SW480 (cell line): Measurements from ENCODE around the gene ZNF319.

Experiments used
- DNase-seq: peaks from one replicate; pipeline ENCODE4 v3.0.0-alpha.2; 2016; ENCODE audit warnings: low spot score

Gene ZNF319

GRCh38 chr16:58036943-58037342 lies 36.5 kb upstream of the ZNF319 start:
- DNase-seq: no peak

- no peak for DNase-seq
Observed at GRCh38 chr16:58035356-58036170, 35.1 kb upstream of the ZNF319 start.

DNA sequence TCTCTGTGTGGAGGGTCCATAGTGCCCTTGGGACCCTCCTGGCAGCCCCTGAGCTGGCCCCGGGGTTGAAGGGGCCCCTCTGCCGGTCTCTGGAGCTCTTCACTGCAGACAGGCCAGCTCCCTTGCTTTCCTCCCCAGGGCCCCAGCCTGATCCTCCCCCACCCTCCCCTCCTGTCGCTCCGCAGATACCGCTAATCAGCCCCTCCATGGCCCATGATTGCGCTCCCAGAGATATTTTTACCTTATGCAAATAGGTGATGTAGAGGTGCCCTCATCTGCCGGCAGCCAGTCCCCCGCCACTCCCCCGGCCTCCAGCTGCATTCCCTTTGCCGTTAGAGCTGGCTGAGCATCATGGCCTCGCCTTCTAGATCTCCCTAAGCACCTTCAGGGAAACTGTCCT lies 34.3 kb upstream of the ZNF319 start:
- DNase-seq: no peak

GRCh38 chr16:58034128-58034685 lies 33.7 kb upstream of the ZNF319 start:
- no peak for DNase-seq

DNA sequence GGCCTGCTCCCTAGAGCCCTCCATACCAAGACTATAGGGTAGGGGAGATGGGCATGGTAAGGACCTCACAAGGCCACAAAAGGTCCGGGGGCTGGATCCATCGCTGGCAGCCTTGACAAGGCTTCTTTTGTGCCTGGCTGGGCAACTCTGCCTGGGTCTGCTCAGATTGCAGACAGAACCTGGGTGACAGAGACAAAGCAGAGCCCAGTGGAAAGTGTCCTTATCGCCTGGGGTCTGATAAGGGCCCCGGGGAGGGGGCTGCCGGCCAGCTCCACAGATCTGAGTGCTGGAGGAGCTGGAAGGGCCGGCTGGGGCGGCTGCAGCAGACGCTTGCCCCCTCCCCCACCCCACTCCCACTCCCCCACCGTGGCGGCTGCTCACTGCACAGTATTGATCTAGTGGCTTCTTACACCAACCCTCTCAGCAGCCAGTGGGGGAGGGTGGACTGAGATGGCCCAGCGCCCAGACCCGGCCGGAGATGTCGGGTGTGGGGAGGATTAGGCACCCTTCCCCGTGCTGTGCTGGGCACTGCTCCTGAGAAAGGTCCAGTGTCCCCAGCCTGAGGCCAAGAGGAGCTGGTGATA lies 32.3 kb upstream of the ZNF319 start:
- DNase-seq: no peak

DNA sequence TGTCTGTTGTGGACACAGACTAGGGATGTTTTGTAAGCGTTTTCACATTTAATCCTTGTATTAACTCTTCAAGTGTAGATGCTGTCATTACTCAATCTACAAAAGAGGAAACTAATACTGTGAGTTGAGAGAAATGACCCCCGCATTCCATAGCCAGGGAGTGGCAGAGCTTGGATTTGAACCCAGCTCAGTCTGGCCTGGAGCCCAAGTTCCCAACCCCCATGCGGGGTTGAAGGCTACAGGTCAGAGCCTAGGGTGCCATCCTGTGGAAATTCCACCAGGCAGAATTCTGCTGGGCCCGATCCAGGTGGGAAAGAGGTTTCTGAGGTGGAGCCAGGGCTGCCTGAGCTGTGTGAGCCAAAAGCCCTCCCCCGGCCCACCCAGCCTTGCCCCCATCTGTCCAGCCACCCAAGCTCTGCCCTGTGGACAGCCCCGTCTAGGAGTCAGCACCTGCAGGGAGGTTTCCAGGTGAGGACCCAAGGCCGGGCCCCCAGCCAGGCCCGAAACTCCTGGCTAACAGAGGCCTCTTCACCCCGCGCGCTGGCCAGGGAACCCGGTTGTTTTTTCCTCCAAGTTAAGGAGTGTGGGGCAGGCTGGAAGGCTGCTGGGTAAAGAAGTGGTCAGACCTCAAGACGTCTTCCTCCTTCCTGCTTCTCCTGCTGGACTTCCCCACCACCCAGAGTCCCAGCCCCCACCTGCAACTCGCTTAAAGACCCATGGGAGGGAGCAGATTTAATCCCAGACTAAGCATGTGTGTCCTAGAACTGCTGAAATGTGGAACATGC lies 30.7 kb upstream of the ZNF319 start:
- no peak for DNase-seq

DNA sequence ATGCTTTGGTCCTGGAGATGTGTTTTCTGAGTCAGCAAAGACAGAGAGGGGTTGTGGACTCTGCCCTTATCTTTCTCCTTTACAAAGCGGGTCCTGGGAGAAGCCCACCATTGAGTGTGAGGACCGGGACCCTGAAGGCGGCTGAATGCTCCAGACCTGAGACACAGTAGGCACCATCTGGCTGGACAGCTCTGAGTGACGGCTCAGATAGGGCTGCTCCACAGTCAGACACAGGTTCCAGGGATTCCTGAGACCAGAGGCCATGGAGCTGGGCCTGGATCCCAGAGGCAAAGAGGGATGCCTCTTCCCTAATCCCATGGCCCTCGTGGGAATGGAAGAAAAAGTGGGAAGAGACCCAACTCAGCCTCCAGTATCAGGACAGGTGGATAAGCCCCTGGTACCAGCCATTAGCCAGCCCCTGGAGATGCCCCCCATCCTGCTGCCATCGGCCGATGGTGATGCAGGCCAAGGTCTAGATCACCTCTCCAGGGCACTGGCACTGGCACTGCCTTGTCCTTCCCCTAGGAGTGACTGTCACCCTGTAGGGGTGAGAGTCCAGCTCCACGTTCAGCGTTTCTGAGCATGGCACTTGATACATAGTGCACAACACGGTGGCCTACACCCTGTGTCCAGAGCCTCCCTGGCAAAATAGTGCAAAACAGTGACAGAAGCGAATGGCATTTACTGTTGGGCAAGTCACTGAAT lies 29.8 kb upstream of the ZNF319 start:
- DNase-seq: no peak

- no peak for DNase-seq
Observed at GRCh38 chr16:58029410-58029809, 28.9 kb upstream of the ZNF319 start.

DNA sequence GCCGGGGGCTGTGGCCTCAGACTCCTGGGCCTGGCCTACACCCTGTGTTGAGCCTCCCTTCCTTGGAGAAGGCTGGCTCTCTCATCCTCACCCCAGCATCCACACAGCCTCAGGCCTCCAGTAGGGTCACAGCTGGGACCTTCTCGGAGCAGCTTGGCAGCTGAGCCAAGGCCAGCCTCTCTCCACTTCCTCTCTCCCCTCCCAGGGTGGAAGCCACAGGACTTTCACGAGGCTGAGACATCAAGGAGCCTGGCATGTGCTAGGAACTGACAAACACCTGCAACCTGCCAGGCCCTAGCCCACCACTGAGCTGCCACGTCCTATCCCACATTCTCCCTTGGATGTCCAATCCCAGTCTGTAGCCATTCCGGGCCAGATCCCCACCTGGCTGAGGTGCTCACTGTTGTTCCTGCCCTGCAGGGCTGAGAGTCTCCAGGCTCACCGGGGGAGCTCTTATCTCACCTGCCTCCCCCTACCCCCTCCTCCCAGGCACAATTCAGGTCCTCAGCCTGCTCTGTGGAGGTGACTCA lies 28.1 kb upstream of the ZNF319 start:
- no peak for DNase-seq

GRCh38 chr16:58027916-58028455 lies 27.5 kb upstream of the ZNF319 start:
- no peak for DNase-seq

DNA sequence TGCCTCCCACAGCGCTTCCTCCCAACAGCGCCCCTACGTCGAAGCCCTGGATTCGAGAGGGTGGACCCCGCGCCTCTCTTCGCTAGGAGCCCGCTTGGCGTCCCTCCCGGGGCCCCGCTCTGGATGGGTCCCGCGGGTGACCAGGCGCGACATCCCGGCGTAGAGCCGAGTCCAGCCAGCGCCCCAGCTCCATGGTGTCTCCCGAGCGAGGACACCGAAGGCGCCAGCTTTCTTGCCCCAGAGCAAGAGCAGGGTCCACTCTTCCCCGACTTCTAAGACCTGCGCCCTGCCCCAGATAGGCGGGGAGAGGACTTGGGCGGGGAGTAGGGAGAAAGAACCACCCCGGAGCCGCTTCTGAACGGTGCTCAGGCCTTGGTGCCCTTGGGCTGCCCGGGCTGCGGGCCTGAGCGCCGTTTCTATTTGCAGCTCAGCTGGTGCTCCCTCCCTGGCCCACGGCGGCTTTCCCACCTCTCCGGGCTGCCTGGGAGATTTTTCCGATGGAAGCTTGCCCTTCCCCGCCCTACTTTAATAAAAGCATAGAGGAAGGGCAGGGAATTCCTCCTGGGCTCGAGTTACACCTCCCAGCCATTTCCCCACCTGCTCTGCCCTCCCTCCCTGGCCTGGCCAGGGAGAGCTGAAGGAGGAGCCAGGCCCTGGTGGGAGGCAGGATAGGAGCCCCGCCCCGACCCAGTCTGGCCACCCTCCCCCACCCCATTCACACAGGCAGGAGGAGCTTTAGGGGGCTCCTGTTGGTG lies 26.9 kb upstream of the ZNF319 start:
- peak; percentile 48 for DNase-seq

- DNase-seq: no peak
Observed at GRCh38 chr16:58026705-58027160, 26.3 kb upstream of the ZNF319 start.

DNA sequence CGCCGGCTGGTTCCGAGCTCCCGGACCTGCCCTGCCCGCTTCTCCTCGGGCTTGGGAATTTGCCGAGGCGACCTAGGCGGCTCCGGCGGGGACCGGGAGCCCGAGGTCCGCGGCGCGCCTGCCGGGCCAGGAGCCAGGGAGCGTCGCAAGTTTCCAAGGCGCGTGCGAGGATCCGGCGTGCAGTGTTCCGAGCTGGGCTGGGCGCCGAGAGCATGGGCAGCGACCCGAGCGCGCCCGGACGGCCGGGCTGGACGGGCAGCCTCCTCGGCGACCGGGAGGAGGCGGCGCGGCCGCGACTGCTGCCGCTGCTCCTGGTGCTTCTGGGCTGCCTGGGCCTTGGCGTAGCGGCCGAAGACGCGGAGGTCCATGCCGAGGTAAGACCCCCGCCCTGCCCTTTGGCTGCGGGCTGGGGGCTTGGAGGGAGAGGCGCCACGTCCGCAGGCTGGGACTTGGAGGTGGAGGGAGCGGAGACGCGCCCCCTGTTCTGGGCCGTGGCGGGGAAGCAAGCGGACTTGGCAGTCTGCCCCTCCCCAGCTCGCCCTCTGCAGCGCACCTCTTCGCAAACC lies 25.8 kb upstream of the ZNF319 start:
- DNase-seq: peak; percentile 42

GRCh38 chr16:58025351-58026138 lies 25.1 kb upstream of the ZNF319 start, which contains the start of gene MMP15:
Gene MMP15, plus strand, starts transcription at chr16:58025754. Its CDS starts 597 bp downstream, at chr16:58026351.
- DNase-seq: peak; percentile 86

GRCh38 chr16:58024486-58025350 lies 24.2 kb upstream of the ZNF319 start:
- DNase-seq: peak; percentile 41

DNA sequence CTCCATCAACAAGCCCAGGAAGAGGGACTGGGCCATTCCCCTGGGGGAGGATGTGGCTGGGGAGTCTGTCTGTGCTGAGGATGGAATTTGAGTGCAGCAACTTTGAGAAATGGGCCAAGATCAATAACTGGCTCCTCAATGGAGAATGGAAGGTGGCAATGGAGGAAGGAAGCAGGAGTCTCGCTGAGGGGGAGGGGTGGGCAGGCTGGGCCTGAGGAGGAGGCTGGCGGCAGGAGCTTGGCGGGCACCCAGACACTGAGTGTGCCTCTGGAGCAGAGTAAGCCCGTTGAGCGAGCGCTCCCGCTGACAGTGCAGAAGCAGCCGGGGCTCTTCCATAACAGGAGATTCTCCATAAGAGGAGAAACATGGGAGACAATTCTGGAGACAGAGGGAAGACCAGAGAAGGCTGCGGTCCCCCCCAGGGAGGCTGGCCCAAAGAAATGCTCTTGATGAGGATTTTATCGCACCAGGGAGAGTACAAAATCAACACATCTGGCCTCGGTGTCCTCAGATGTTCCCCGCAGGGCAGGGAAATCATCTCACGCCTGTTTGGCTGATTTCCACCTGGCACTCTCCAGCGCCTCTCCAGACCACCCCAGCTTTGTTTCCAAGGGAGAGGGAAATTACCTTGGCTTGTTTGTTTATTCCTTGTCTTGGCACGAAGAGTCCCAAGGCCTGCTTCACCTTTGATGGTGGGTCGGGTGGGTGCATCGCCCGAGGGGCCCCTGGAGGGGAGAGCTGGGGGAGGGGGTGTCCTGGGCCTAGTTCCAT lies 22.3 kb upstream of the ZNF319 start:
- no peak for DNase-seq
